ENCODE data around the gene DDX24.

DNA sequence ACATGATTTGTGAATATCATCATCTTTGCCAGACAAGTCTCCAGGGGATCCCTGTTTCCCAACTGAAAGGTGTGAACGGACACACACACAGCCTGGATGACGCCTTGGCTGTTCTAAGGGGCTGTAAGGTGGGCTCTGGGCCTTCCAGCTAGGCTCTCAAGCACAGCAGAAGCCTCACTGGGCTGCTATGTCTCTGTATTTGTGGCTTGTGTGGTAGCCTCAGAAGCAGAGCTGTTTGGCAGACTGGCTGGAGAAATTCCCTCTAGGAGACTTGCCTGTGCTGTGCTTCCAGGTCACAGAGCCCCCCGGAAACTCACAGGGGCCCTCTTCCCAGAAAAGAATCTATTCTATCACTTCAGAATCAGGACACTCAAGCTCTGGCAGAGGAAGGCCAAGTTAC, 33.4 kb downstream of the DDX24 start:
- TF ChIP-seq, protein P1, sequence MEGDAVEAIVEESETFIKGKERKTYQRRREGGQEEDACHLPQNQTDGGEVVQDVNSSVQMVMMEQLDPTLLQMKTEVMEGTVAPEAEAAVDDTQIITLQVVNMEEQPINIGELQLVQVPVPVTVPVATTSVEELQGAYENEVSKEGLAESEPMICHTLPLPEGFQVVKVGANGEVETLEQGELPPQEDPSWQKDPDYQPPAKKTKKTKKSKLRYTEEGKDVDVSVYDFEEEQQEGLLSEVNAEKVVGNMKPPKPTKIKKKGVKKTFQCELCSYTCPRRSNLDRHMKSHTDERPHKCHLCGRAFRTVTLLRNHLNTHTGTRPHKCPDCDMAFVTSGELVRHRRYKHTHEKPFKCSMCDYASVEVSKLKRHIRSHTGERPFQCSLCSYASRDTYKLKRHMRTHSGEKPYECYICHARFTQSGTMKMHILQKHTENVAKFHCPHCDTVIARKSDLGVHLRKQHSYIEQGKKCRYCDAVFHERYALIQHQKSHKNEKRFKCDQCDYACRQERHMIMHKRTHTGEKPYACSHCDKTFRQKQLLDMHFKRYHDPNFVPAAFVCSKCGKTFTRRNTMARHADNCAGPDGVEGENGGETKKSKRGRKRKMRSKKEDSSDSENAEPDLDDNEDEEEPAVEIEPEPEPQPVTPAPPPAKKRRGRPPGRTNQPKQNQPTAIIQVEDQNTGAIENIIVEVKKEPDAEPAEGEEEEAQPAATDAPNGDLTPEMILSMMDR (IDR thresholded peaks at IDR 0.05), result no peak
- no peak for TF ChIP-seq POLR2A (IDR thresholded peaks at IDR 0.05)

Data from vagina (tissue), 2 donors.